ENCODE measurements around the gene TRAPPC3. TPM values are rescaled to one million over a fixed set of nuclear protein-coding genes. Genes with fewer than 3 reads are reported as not detected.

The TRAPPC3 gene
- total and polyA plus RNA-seq, 9 of the 15 experiments (the other 6 are each of a cell fraction or from before 2014, with no cell fraction given): 20.6 to 141 (median 112) TPM

DNA sequence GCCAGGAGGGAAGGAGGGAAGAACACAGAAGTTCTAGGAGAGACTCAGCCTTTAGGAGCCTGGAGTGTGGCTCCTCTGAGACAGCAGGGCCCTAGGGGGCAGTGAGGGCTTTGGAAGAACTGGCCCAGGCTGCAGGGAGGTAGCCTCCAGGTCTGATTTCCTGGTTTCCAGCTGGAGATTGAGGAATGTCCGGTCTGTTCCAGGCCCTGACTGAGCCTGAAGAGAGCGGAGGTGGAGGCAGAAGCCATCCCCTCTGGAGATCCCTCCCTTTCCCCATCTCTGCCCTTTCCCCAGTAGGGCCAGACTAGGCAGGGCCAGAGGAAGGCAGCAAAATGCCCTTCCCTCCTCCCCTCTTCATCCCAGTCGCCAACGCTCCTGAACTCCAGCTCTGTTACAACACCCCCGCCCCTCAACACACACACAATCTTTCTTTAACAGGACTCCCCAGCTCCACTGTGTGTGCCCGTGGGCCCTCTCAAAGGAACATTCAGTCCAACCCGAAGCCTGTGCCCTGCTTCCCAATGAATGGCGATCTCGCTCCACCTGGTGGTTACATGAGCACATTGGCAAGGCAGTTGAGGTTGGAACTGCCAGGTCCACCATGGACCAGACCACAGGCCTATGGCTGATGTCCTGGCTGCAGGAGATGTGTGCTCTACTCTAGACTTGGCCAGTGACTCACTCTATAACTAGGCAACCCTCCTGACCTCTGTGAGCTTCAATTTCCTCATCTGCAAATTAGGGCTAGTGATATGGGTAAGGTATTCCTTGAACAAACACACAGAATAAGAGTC is 38.7 kb upstream of the TRAPPC3 start (continued):
- TF ChIP-seq ZNF512 (tag; IDR thresholded peaks at IDR 0.05): no peak
- TF ChIP-seq MYBL2 (IDR thresholded peaks at IDR 0.05; ENCODE audit: low read depth): no peak
- no peak for TF ChIP-seq MYBL2 (CRISPR knock-in tag; IDR thresholded peaks at IDR 0.05; ENCODE audit: borderline replicate concordance)
- TF ChIP-seq ZNF174 (CRISPR knock-in tag; IDR thresholded peaks at IDR 0.05): no peak
- TF ChIP-seq DNMT1 (IDR thresholded peaks at IDR 0.05): no peak
- TF ChIP-seq, protein P1, sequence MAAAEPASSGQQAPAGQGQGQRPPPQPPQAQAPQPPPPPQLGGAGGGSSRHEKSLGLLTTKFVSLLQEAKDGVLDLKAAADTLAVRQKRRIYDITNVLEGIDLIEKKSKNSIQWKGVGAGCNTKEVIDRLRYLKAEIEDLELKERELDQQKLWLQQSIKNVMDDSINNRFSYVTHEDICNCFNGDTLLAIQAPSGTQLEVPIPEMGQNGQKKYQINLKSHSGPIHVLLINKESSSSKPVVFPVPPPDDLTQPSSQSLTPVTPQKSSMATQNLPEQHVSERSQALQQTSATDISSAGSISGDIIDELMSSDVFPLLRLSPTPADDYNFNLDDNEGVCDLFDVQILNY (CRISPR knock-in tag; IDR thresholded peaks at IDR 0.05): no peak
- no peak for TF ChIP-seq THAP7 (CRISPR knock-in tag; IDR thresholded peaks at IDR 0.05)
- no peak for TF ChIP-seq RFX7 (CRISPR knock-in tag; IDR thresholded peaks at IDR 0.05)
- no peak for TF ChIP-seq DIDO1 (tag; IDR thresholded peaks at IDR 0.05; ENCODE audit: low read depth)
- peak; percentile 75; the same call in 1 of the 2 replicates for TF ChIP-seq STAT6 (CRISPR knock-in tag; IDR thresholded peaks at IDR 0.05)
- peak in 1 of 2 experiments; percentile 33; a peak in 3 of 4 replicates for TF ChIP-seq NRF1 (conservative IDR thresholded peaks at IDR 0.05 in 1 of 2, IDR thresholded peaks at IDR 0.05 in 1 of 2)
- peak; percentile 31; the same call in 1 of the 2 replicates for TF ChIP-seq ZBTB7A (IDR thresholded peaks at IDR 0.05; ENCODE audit: borderline replicate concordance, control insufficient read depth, low read depth, low read length)
- TF ChIP-seq RUNX1 (IDR thresholded peaks at IDR 0.05; ENCODE audit: low read depth): no peak
- TF ChIP-seq TFAM (CRISPR knock-in tag; conservative IDR thresholded peaks at IDR 0.05): no peak
- no peak for TF ChIP-seq ZNF165 (CRISPR knock-in tag; IDR thresholded peaks at IDR 0.05; ENCODE audit: borderline replicate concordance)
- 0 out of 2 replicates have a peak, but pooled peaks have one; percentile 46 for TF ChIP-seq ZFX (CRISPR knock-in tag; IDR thresholded peaks at IDR 0.05)
- TF ChIP-seq HSF4 (CRISPR knock-in tag; IDR thresholded peaks at IDR 0.05; ENCODE audit: borderline replicate concordance): no peak
- TF ChIP-seq HDAC2 (IDR thresholded peaks at IDR 0.05): no peak
- TF ChIP-seq CLOCK (CRISPR knock-in tag; IDR thresholded peaks at IDR 0.05; ENCODE audit: borderline replicate concordance): no peak

Data from K562 (cell line).